Glutamatergic neuron (in vitro differentiated cells): Measurements from ENCODE around the gene NXNL1. TPM values are rescaled to one million over a fixed set of nuclear protein-coding genes. Genes with fewer than 3 reads are reported as not detected.

Experiments used
- DNase-seq: peaks from one replicate; pipeline ENCODE4 v3.0.0; 2022
- H3K27ac Mint-ChIP-seq: one replicate; pipeline ENCODE4 v1.8.0; 2020; ENCODE audit warnings: mild to moderate bottlenecking, mixed read lengths, inconsistent platforms; ENCODE audit not compliant: unreplicated experiment
- H3K27me3 Mint-ChIP-seq: one replicate; pipeline ENCODE4 v1.8.0; 2020; ENCODE audit warnings: mild to moderate bottlenecking, moderate library complexity, mixed read lengths, inconsistent platforms; ENCODE audit not compliant: unreplicated experiment
- H3K36me3 Mint-ChIP-seq: one replicate; pipeline ENCODE4 v1.8.0; 2020; ENCODE audit warnings: mild to moderate bottlenecking, mixed read lengths, inconsistent platforms; ENCODE audit not compliant: unreplicated experiment
- H3K4me1 Mint-ChIP-seq: one replicate; pipeline ENCODE4 v1.8.0; 2020; ENCODE audit warnings: mild to moderate bottlenecking, low read depth, mixed read lengths, inconsistent platforms; ENCODE audit not compliant: unreplicated experiment
- H3K4me3 Mint-ChIP-seq: one replicate; pipeline ENCODE4 v1.8.0; 2020; ENCODE audit warnings: mild to moderate bottlenecking, mixed read lengths, inconsistent platforms; ENCODE audit not compliant: unreplicated experiment
- H3K9me3 Mint-ChIP-seq: one replicate; pipeline ENCODE4 v1.8.0; 2020; ENCODE audit warnings: mild to moderate bottlenecking, moderate library complexity, mixed read lengths, inconsistent platforms; ENCODE audit not compliant: unreplicated experiment
- total RNA-seq: library from RNA; stranded (reverse); fragmentation: NEBNext Ultra II Directional; extraction: Animal tissue kit (Norgen Biotek cat#: 25700); gene quantifications from one replicate; pipeline ENCODE4 v1.2.1, GENCODE V29; 2021; ENCODE audit not compliant: unreplicated experiment
- TF ChIP-seq, protein P1 (sequence below): fragments of 200-600 bp; sonication (generic); IDR thresholded peaks from one replicate; pipeline ENCODE4 v1.5.0; 2021; ENCODE audit not compliant: partially characterized antibody, unreplicated experiment

NXNL1 gene
- total RNA-seq, 1 donor from 2014 or later: not detected

DNA sequence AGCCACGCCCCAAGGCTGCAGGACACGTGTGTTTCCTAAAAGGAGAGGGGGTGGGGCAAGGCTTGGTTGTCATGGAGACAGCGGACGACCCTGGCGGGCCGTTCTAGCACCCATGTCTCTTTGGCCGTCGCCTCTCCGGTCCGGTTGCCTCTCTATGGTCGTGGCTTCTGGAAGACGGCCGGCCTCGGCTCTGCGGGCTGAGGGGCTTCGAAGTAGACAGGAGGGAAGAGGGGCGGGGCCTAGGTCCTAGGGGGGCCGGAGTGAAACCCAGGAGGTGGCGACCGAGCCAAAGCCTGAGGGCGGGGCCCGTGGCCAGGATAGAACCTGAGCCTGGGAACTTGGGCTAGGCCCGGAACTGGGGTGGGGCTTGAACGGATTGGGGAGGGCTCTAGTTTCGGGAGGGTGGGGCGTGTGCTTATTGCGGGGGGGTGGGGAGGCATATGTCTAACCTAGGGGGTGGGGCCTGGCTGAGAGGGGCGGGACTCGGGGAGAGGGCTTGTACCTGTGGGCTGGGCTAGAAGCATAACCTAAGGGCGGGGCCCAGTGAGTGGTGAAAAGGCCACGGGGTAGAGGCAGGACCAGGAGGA is 8.8 kb upstream of the NXNL1 start:
- TF ChIP-seq, protein P1, sequence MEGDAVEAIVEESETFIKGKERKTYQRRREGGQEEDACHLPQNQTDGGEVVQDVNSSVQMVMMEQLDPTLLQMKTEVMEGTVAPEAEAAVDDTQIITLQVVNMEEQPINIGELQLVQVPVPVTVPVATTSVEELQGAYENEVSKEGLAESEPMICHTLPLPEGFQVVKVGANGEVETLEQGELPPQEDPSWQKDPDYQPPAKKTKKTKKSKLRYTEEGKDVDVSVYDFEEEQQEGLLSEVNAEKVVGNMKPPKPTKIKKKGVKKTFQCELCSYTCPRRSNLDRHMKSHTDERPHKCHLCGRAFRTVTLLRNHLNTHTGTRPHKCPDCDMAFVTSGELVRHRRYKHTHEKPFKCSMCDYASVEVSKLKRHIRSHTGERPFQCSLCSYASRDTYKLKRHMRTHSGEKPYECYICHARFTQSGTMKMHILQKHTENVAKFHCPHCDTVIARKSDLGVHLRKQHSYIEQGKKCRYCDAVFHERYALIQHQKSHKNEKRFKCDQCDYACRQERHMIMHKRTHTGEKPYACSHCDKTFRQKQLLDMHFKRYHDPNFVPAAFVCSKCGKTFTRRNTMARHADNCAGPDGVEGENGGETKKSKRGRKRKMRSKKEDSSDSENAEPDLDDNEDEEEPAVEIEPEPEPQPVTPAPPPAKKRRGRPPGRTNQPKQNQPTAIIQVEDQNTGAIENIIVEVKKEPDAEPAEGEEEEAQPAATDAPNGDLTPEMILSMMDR: no peak
- H3K27ac Mint-ChIP-seq: peak overlapping the region; percentile 95
- peaks cover 5% of the 10 kb centered on the region for H3K27me3 Mint-ChIP-seq
- no peaks in the 10 kb centered on the region for H3K36me3 Mint-ChIP-seq
- peaks cover 6% of the 10 kb centered on the region for H3K9me3 Mint-ChIP-seq
- peak; percentile 94 for DNase-seq
- H3K4me1 Mint-ChIP-seq: peaks cover 10% of the 10 kb centered on the region
- H3K4me3 Mint-ChIP-seq: peak overlapping the region; percentile 99

DNA sequence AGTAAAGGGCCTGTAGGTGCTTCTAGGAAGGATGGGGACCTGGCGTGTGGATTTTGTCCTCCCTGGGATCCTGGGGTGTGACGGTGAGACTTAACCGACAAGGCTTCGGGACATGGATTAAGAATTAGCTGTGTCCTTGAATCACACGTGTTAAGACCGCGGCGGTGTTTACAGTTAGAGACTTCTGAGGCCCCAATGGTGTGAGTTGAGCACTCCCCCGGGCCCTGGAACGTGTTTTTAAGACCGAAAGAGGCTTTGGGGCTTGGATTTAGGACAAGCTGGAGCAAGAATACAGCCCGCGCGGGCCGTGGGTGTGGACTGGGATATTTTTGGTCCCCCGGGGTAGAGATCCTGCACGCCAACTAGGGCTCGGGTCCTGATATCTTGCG is 8.4 kb upstream of the NXNL1 start:
- H3K36me3 Mint-ChIP-seq: no peaks in the 10 kb centered on the region
- peaks cover 5% of the 10 kb centered on the region for H3K27me3 Mint-ChIP-seq
- H3K4me1 Mint-ChIP-seq: peaks cover 10% of the 10 kb centered on the region
- TF ChIP-seq, protein P1: no peak
- H3K9me3 Mint-ChIP-seq: peaks cover 6% of the 10 kb centered on the region
- H3K4me3 Mint-ChIP-seq: peak overlapping the region; percentile 99
- no peak for DNase-seq
- H3K27ac Mint-ChIP-seq: peak overlapping the region; percentile 43

DNA sequence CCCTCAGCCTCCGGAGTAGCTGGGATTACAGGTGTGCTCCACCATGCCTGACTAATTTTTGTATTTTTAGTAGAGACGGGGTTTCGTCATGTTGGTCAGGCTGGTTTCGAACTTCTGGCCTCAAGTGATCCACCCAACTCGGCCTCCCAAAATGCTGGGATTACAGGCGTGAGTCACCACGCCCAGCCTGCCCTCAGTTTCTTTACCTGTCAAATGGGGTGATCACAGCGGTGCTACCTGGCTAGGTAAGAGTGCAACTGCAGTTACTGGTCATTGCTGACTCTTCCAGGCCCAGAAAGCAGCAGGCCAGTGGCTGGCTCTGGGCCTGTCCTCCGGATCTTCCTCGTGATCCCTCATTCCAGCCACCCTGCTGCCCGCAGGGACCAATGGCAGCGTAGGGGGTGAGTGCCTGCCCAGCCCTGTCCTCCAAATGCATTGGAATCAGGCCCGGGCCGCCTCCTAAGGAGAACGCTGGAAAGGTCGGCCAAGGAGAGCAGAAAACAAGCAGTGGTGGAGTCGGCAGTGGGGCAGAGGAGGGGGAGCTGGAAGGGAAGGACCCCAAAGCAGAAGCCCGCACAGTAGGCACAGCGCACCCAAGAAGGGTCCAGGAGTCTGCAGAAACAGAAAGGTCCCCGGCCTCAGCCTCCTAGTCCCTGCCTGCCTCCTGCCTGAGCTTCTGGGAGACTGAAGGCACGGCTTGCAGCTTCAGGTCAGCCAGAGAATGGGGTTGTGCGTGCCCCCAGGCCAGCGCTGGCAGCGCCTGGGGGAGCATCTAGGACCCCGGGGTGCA is 7.8 kb upstream of the NXNL1 start:
- TF ChIP-seq, protein P1: no peak
- peak overlapping the region; percentile 99 for H3K4me3 Mint-ChIP-seq
- H3K36me3 Mint-ChIP-seq: no peaks in the 10 kb centered on the region
- DNase-seq: no peak
- H3K27me3 Mint-ChIP-seq: peaks cover 5% of the 10 kb centered on the region
- H3K4me1 Mint-ChIP-seq: peaks cover 10% of the 10 kb centered on the region
- H3K27ac Mint-ChIP-seq: no peak overlapping the region
- peaks cover 6% of the 10 kb centered on the region for H3K9me3 Mint-ChIP-seq

DNA sequence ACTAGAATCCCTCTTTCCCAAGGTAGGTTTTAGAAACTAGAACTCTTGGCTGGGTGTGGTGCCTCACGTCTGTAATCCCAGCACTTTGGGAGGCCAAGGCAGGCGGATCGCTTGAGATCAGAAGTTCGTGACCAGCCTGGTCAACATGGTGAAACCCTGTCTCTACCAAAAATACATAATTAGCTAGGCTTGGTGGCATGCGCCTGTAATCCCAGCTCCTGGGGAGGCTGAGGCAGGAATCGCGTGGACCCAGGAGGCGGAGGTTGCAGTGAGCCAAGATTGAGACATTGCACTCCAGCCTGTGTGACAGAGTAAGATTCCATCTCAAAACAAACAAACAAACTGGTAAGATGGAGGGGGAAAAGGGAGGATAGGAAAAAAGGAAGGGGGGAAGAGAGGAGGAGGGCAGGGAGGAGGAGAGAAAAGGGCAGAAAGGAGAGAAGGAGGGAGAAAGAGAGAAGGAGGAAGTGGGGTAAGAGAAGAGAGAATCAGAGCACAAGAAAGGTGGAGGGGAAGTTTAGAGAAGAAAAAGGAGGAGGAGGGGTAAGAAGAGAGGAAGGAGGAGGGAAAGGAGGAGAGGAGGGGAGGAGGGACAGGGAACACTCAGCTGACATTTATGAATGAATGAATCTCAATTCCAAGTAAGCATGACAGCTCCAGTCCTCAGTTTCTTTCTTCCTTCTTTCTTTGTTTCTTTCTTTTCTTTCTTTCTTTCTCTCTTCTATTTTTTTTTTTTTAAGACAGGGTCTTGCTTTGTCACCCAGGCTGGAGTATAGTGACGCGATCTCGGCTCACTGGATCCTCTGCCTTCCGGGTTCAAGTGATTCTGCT is 7.0 kb upstream of the NXNL1 start:
- H3K27ac Mint-ChIP-seq: no peak overlapping the region
- TF ChIP-seq, protein P1: no peak
- no peaks in the 10 kb centered on the region for H3K36me3 Mint-ChIP-seq
- H3K4me3 Mint-ChIP-seq: no peak overlapping the region
- H3K27me3 Mint-ChIP-seq: peaks cover 5% of the 10 kb centered on the region
- peaks cover 10% of the 10 kb centered on the region for H3K4me1 Mint-ChIP-seq
- DNase-seq: no peak
- H3K9me3 Mint-ChIP-seq: peaks cover 6% of the 10 kb centered on the region
